Psoas muscle (tissue), 8 donors: ENCODE results near the gene TSNAX. TPM values are rescaled to one million over a fixed set of nuclear protein-coding genes. Genes with fewer than 3 reads are reported as not detected.

Experiments
- ATAC-seq, 4 donors: fragments of 200-7000 bp; cut with Tn5 transposase; one replicate each; pipeline ENCODE4 v1.9.1; 2020; ENCODE audit warnings: moderate library complexity in 3 of 4, mild to moderate bottlenecking in 2 of 4
- DNase-seq, 2 donors: peaks; one replicate each; pipeline ENCODE4 v3.0.0-alpha.2; 2020
- H3K27ac ChIP-seq: fragments of 200-600 bp; one replicate; pipeline ENCODE4 v1.8.0; 2022
- H3K27me3 ChIP-seq, 3 donors: fragments of 200-600 bp in 1 of 3; one replicate each; pipeline versions ENCODE4 v1.6.1 to v1.8.0; 2013 to 2022; ENCODE audit warnings: low read length in 2 of 3, mild to moderate bottlenecking in 2 of 3, moderate library complexity in 1 of 3; ENCODE audit not compliant: insufficient read depth in 3 of 3
- H3K36me3 ChIP-seq, 2 donors: fragments of 200-600 bp in 1 of 2; one replicate each; pipeline versions ENCODE4 v1.6.1 to v1.8.0; 2013 to 2022; ENCODE audit warnings: low read depth in 1 of 2, mild to moderate bottlenecking in 1 of 2, moderate library complexity in 1 of 2; ENCODE audit not compliant: insufficient read depth in 1 of 2
- H3K4me1 ChIP-seq: fragments of 200-600 bp; one replicate; pipeline ENCODE4 v1.8.0; 2022
- H3K4me3 ChIP-seq: fragments of 200-600 bp; one replicate; pipeline ENCODE4 v1.8.0; 2022; ENCODE audit warnings: mild to moderate bottlenecking
- H3K9me3 ChIP-seq: fragments of 200-600 bp; one replicate; pipeline ENCODE4 v1.8.0; 2022
- CTCF ChIP-seq: fragments of 200-600 bp; IDR thresholded peaks from one replicate; pipeline ENCODE4 v1.8.0; 2022; ENCODE audit warnings: antibody characterized with exemption
- WGBS, 3 donors: extraction: QIAGEN DNeasy Blood & Tissue Kit; methylation state at CpG; one replicate each; pipeline versions ENCODE4 v1.1.6 to v1.1.7; 2013; 5-methylcytosine and 5-hydroxymethylcytosine counted together
- intact Hi-C, 2 donors: fragments of 100-400 bp; cut with DNase I; formaldehyde crosslinking; loops; one replicate each; pipeline versions ENCODE4 v1.11.0 to v1.14.2; 2022
- polyA plus RNA-seq, 3 donors: library from polyadenylated mRNA; stranded (reverse); fragments of 200-250 nt; gene quantifications; one replicate each; pipeline ENCODE4 v1.2.3, GENCODE V29; 2013
- total RNA-seq, 4 donors: library from RNA; stranded (reverse); fragmentation: NEBNext Ultra II Directional in 2 of 4; extraction: Animal tissue kit (Norgen Biotek cat#: 25700) in 2 of 4; gene quantifications; one replicate each; pipeline versions ENCODE4 v1.2.1 to v1.2.4, GENCODE V29; 2021 to 2023
- donor health status: healthy with polysubstance abuse.
- donor health status: DM: no; HTN: no; CAD: no; lungs with moderate emphysema.
- donor health status: Bipolar disorder and iron deficiency.
- donor health status: healthy.
- donor health status: DM: yes; HTN: yes; CAD: no.
- donor health status: DM: no; HTN: no; CAD: no.
- donor health status: DM: no; HTN: no; CAD: no.
- donor health status: DM: yes; HTN: yes; CAD: no.

TSNAX gene
- total and polyA plus RNA-seq, 7 donors: 18.0 to 108 (median 41.3) TPM

- no peaks in the 10 kb centered on the region for H3K27me3 ChIP-seq
- peak in 1 of 4 donors; percentile 24 for ATAC-seq
- DNase-seq: no peak
These were observed 73.6 kb downstream of the TSNAX start for GRCh38 chr1:231601824-231602672.

GRCh38 chr1:231602673-231602984 is 74.2 kb downstream of the TSNAX start:
- intact Hi-C loops: loop anchor here in 1 of 2 donors (5.0 kb wide), 1 partner anchor 180 kb away; the partner anchor contains the start of gene EGLN1
- DNase-seq (no peak), ATAC-seq (no peak)
- H3K36me3 ChIP-seq: no peaks in the 10 kb centered on the region
- WGBS, 3 donors: 87 to 89% (median 87%) methylated on average over 4 of the region's 4 CpGs
- H3K27me3 ChIP-seq: no peaks in the 10 kb centered on the region
- H3K4me1 ChIP-seq: peaks cover 8% of the 10 kb centered on the region
- H3K4me3 ChIP-seq: no peak overlapping the region
- H3K9me3 ChIP-seq: no peaks in the 10 kb centered on the region
- TF ChIP-seq CTCF: no peak
- no peak overlapping the region for H3K27ac ChIP-seq

More at GRCh38 chr1:231601824-231602672, 73.6 kb downstream of the TSNAX start:
- Histone ChIP-seq H3K4me3 (no peak overlapping the region), H3K9me3 (no peaks in the 10 kb centered on the region), H3K36me3 (no peaks in the 10 kb centered on the region), H3K27ac (no peak overlapping the region), H3K4me1 (peaks cover 8% of the 10 kb centered on the region)
- 59 to 64% (median 63%) methylated on average over 5 of the region's 5 CpGs for WGBS, 3 donors
- no peak for TF ChIP-seq CTCF
- intact Hi-C loops: loop anchor here in 1 of 2 donors (5.0 kb wide), 1 partner anchor 180 kb away; the partner anchor contains the start of gene EGLN1

- ATAC-seq (peak; percentile 34 to 83 (median 60)), DNase-seq (no peak)
- Histone ChIP-seq H3K36me3 (no peaks in the 10 kb centered on the region), H3K4me3 (peak overlapping the region; percentile 62), H3K27ac (no peak overlapping the region), H3K9me3 (no peaks in the 10 kb centered on the region), H3K4me1 (peaks cover 8% of the 10 kb centered on the region), H3K27me3 (no peaks in the 10 kb centered on the region)
- intact Hi-C loops: loop anchor here in 1 of 2 donors (5.0 kb wide), 1 partner anchor 181 kb away; the partner anchor contains the start of gene EGLN1
- WGBS, 3 donors: 26 to 29% (median 28%) methylated on average over 8 of the region's 8 CpGs
- peak; percentile 72 for TF ChIP-seq CTCF
These were observed 75.3 kb downstream of the TSNAX start for GRCh38 chr1:231603598-231604275.

GRCh38 chr1:231604276-231604621 is 75.8 kb downstream of the TSNAX start:
- Histone ChIP-seq H3K36me3 (no peaks in the 10 kb centered on the region), H3K9me3 (no peaks in the 10 kb centered on the region), H3K4me3 (peak overlapping the region; percentile 62), H3K27me3 (no peaks in the 10 kb centered on the region), H3K4me1 (peaks cover 8% of the 10 kb centered on the region), H3K27ac (no peak overlapping the region)
- 55 to 68% (median 58%) methylated on average over 2 of the region's 2 CpGs for WGBS, 3 donors
- no peak for DNase-seq
- no peak for TF ChIP-seq CTCF
- intact Hi-C loops: loop anchor here in 1 of 2 donors (5.0 kb wide), 1 partner anchor 182 kb away; the partner anchor contains the start of gene EGLN1
- no peak for ATAC-seq
